Right lobe of liver (tissue), 6 donors: ENCODE results near the gene LSM12. TPM values are rescaled to one million over a fixed set of nuclear protein-coding genes. Genes with fewer than 3 reads are reported as not detected.
"Not testable (repeated sequence)": the region's sequence is repeated elsewhere in the genome, so short reads cannot be mapped to it uniquely, and the experiment has no call there.

Experiments used
- ATAC-seq, 4 donors: fragments of 200-7000 bp; cut with Tn5 transposase; one replicate each; pipeline ENCODE4 v1.9.1; 2020; ENCODE audit warnings: mild to moderate bottlenecking in 4 of 4, moderate library complexity in 4 of 4
- DNase-seq, 3 donors: peaks; one replicate each; pipeline ENCODE4 v3.0.0-alpha.2; 2020
- H3K27ac ChIP-seq, 3 donors: fragments of 200-600 bp; one replicate each; pipeline ENCODE4 v1.8.0; 2022
- H3K27me3 ChIP-seq, 2 donors: fragments of 200-600 bp; one replicate each; pipeline ENCODE4 v1.8.0; 2022
- H3K36me3 ChIP-seq, 4 donors: fragments of 200-600 bp; sonication (generic) in 1 of 4; one replicate each; pipeline versions ENCODE4 v1.5.1 to v1.8.0; 2017 to 2022; ENCODE audit warnings: control low read depth in 1 of 4
- H3K4me1 ChIP-seq, 4 donors: fragments of 200-600 bp; sonication (generic) in 1 of 4; one replicate each; pipeline versions ENCODE4 v1.5.1 to v1.8.0; 2017 to 2022; ENCODE audit warnings: control low read depth in 1 of 4
- H3K4me3 ChIP-seq, 3 donors: fragments of 200-600 bp; one replicate each; pipeline ENCODE4 v1.8.0; 2022
- H3K9me3 ChIP-seq, 4 donors: fragments of 200-600 bp; sonication (generic) in 1 of 4; one replicate each; pipeline versions ENCODE4 v1.5.1 to v1.8.0; 2017 to 2022; ENCODE audit warnings: control low read depth in 1 of 4
- POLR2A ChIP-seq: fragments of 450-650 bp; IDR thresholded peaks from one replicate; pipeline ENCODE4 v1.6.1; 2017; ENCODE audit warnings: antibody characterized with exemption, mild to moderate bottlenecking
- WGBS: methylation state at CpG from one replicate; pipeline ENCODE4 v1.1.6; 2018; ENCODE audit warnings: low coverage, low lambda C conversion rate; ENCODE audit not compliant: insufficient coverage; ENCODE audit errors: missing lambda C conversion rate; 5-methylcytosine and 5-hydroxymethylcytosine counted together
- intact Hi-C, 2 donors: fragments of 100-400 bp; cut with DNase I; formaldehyde crosslinking; loops; one replicate each; pipeline versions ENCODE4 v1.11.2 to v1.14.1; 2022
- total RNA-seq, 6 experiments: library from RNA; depleted of rRNA in 2 of 6; stranded (reverse); fragments of >200 nt in 2 of 6; fragmentation: NEBNext Ultra II Directional in 3 of 6; extraction: Animal tissue kit (Norgen Biotek cat#: 25700) in 3 of 6; gene quantifications; one replicate each; pipeline versions ENCODE4 v1.1.0 to v1.2.4, GENCODE V29; 2016 to 2023
- TF ChIP-seq, protein P1 (sequence below), 4 donors: fragments of 200-600 bp in 3 of 4; fragments of 450-650 bp in 1 of 4; IDR thresholded peaks; one replicate each; pipeline versions ENCODE4 v1.5.1 to v1.8.0; 2016 to 2022; ENCODE audit warnings: antibody characterized with exemption in 4 of 4, mild to moderate bottlenecking in 2 of 4
- donor health status: DM: no; HTN: yes; CAD: no.
- donor health status: DM: no; HTN: no; CAD: no.
- donor health status: DM: no; HTN: no; CAD: no.
- donor health status: DM: no; HTN: yes; CAD: no.
- donor health status: DM: no; HTN: yes; CAD: no.

The LSM12 gene
- total RNA-seq, 6 experiments from 2014 or later: 24.2 to 30.6 (median 29.4) TPM

DNA sequence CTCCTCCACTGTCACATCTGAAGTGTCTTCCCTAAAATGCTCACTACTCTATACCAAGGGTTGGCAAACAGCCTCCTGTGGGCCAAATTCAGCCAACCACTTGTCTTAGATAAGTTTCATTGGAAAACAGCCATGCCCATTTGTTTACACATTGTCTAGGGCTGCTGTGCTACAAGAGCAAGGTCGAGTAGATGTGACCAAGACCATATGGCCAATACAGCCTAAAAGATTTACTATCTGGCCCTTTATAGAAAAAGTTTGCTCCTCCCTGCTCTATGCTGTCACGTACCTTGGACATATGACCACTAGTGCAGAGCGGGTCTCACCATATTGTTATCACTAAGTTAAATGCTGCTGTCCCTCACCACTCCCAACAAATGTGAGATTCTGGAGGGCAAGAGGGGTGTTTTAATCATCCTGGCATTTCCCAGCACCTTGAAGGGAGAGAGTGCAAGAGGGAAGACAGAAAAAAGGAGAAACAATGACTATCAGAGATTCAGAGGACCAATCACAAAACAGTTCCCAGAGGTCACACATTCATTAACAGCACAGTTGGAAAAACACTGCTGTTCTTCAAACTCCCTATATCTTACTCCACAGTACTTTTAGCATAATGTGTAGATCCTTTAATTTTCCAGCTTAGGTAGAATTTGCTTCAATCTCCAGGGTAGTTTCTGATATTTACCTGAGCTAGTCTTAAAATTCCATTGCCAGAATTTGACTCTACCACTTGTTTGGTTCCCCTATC lies 13.2 kb downstream of the LSM12 start:
- WGBS: 45% methylated on average over 3 of the region's 3 CpGs
- Histone ChIP-seq H3K4me3 (no peak overlapping the region), H3K36me3 (peaks cover 0 to 40% (median 16%) of the 10 kb centered on the region in 4 donors), H3K4me1 (peaks cover 0 to 10% (median 0%) of the 10 kb centered on the region in 4 donors), H3K27ac (no peak overlapping the region), H3K27me3 (no peaks in the 10 kb centered on the region), H3K9me3 (no peaks in the 10 kb centered on the region)
- ATAC-seq (peak; percentile 85 to 89 (median 88)), DNase-seq (no peak)
- intact Hi-C loops: no loop called here
- TF ChIP-seq, protein P1, sequence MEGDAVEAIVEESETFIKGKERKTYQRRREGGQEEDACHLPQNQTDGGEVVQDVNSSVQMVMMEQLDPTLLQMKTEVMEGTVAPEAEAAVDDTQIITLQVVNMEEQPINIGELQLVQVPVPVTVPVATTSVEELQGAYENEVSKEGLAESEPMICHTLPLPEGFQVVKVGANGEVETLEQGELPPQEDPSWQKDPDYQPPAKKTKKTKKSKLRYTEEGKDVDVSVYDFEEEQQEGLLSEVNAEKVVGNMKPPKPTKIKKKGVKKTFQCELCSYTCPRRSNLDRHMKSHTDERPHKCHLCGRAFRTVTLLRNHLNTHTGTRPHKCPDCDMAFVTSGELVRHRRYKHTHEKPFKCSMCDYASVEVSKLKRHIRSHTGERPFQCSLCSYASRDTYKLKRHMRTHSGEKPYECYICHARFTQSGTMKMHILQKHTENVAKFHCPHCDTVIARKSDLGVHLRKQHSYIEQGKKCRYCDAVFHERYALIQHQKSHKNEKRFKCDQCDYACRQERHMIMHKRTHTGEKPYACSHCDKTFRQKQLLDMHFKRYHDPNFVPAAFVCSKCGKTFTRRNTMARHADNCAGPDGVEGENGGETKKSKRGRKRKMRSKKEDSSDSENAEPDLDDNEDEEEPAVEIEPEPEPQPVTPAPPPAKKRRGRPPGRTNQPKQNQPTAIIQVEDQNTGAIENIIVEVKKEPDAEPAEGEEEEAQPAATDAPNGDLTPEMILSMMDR (IDR thresholded peaks at IDR 0.05): no peak
- TF ChIP-seq POLR2A: no peak

DNA sequence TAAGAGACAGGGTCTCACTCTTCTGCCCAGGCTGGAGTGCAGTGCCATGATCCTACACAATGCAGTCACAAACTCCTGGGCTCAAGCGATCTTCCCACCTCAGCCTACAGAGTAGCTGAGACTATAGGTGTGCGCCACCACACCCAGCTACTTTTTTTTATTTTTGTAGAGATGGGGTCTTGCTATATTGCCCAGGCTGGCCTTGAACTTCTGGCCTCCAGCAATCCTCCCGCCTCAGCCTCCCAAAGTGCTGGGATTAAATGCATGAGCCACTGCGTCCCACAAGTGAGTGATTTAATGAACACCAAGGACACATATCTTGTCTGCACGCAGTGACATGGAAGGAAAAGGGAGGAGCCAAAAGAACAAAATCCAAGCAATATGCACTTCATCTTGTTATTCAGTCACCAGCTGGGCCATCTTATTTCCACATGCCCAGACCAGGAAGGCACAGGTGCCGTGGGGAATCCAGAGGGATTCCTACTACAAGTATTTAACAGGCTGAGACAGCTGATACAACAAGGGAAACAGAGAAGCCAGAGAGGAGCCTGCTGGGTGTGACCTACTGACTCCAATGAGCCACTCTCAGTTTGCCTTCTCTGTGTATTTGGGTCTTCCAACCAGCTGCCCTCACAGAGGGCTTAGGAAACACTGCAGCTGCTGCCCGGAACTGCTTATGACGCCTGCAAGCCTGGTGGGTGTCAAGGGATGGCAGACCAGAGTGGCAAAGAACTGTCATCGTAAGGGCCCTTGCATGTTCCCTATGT lies 17.0 kb downstream of the LSM12 start:
- H3K27ac ChIP-seq: no peak overlapping the region
- no peaks in the 10 kb centered on the region for H3K9me3 ChIP-seq
- H3K36me3 ChIP-seq: peaks cover 0 to 36% (median 12%) of the 10 kb centered on the region in 4 donors
- no peaks in the 10 kb centered on the region for H3K27me3 ChIP-seq
- TF ChIP-seq POLR2A: no peak
- TF ChIP-seq, protein P1 (IDR thresholded peaks at IDR 0.05): no peak
- WGBS: 92% methylated on average over 6 of the region's 9 CpGs
- H3K4me1 ChIP-seq: peaks cover 0 to 10% (median 0%) of the 10 kb centered on the region in 4 donors
- H3K4me3 ChIP-seq: no peak overlapping the region
- no peak for ATAC-seq
- no peak for DNase-seq
- intact Hi-C loops: loop anchor here (10.0 kb wide), 1 partner anchor 105 kb away; the partner anchor contains the start of gene PPY (in 2 of the 2)

DNA sequence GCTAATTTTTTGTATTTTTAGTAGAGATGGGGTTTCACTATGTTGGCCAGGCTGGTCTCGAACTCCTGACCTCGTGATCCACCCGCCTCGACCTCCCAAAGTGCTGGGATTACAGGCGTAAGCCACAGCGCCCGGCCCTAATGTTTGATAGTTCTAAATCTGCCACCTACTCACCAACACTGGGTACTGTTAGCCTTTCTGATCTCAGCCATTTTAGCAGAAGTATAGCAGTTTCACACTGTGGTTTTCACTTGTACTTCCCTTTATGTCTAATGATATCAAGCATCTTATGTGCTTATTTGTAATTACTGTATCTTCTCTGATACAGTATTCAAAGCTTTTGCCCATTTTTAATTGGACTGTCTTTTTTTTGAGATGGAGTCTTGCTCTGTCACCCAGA lies 19.6 kb downstream of the LSM12 start:
- not testable (repeated sequence) for H3K4me1 ChIP-seq, ATAC-seq, H3K27me3 ChIP-seq, H3K4me3 ChIP-seq, DNase-seq, H3K9me3 ChIP-seq, H3K27ac ChIP-seq
- H3K36me3 ChIP-seq: peaks cover 0 to 29% (median 9%) of the 10 kb centered on the region in 4 donors
- intact Hi-C loops: loop anchor here (10.0 kb wide), 1 partner anchor 102 kb away; the partner anchor contains the start of gene PPY (in 2 of the 2)
- WGBS: 100% methylated on average over 2 of the region's 7 CpGs

DNA sequence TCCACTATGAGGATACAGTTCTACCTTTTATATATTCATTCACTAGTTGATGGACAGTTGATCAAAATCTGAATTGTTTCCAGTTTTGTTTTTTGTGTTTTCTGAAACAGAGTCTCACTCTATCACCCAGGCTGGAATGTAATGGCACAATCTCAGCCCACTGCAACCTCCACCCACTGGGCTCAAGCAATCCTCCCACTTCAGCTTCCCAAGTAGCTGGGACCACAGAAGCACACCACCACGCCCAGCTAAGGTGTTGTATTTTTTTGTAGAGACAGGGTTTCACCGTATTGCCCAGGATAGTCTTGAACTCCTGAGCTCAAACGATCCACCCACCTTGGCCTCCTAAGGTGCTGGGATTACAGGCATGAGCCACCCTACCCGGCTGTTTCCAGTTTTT lies 21.0 kb downstream of the LSM12 start:
- ATAC-seq: no peak
- TF ChIP-seq, protein P1 (IDR thresholded peaks at IDR 0.05): no peak
- no peak for TF ChIP-seq POLR2A
- WGBS: 80% methylated on average over 1 of the region's 4 CpGs
- Histone ChIP-seq H3K27me3 (no peaks in the 10 kb centered on the region), H3K4me1 (no peaks in the 10 kb centered on the region), H3K4me3 (no peak overlapping the region), H3K36me3 (peaks cover 0 to 15% (median 6%) of the 10 kb centered on the region in 4 donors), H3K27ac (no peak overlapping the region), H3K9me3 (no peaks in the 10 kb centered on the region)
- intact Hi-C loops: loop anchor here (10.0 kb wide), 1 partner anchor 101 kb away; the partner anchor contains the start of gene PPY (in 2 of the 2)
- DNase-seq: no peak
